ENCODE measurements around the gene MAP3K5. TPM values are rescaled to one million over a fixed set of nuclear protein-coding genes. Genes with fewer than 3 reads are reported as not detected.

Gene MAP3K5
- total and polyA plus RNA-seq, 2 of the 8 experiments (the other 6 are each of a cell fraction or from before 2014, with no cell fraction given) = 0.63 to 2.6 TPM

DNA sequence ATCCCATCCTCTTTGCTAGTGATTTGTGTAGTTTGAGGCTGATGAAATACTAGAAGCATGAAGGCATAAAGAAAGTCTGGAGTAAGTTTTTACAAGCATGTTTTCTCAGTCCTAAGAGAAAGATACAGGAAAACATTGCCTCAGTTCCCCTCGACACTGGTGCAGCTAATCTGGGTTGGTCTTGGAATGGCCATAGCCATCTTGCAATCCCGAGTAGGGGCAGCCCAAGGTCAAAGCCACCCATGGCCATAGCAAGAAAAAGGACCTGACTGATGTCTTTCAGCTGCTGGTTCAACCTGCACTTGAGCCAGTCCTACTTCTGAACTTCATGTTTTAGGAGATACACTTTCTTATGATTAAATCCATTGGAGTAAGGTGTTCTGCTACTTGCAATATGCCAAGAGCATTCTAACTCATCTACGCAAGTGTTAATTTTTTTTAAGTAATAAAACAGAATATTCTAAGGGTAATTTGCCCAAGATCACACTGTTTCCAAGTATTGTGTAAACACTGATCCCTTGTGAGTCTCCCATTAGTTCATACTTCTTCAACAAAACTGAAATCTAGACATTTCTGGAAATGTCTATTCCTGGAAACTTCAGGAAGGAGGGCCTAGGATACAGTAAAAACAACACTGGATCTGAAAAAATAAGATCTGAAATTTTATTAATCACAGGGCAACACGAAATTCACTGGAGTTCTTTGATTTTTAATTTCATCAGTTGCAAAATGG, 108.9 kb downstream of the MAP3K5 start (continued):
- TF ChIP-seq, protein P1, sequence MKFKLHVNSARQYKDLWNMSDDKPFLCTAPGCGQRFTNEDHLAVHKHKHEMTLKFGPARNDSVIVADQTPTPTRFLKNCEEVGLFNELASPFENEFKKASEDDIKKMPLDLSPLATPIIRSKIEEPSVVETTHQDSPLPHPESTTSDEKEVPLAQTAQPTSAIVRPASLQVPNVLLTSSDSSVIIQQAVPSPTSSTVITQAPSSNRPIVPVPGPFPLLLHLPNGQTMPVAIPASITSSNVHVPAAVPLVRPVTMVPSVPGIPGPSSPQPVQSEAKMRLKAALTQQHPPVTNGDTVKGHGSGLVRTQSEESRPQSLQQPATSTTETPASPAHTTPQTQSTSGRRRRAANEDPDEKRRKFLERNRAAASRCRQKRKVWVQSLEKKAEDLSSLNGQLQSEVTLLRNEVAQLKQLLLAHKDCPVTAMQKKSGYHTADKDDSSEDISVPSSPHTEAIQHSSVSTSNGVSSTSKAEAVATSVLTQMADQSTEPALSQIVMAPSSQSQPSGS (IDR thresholded peaks at IDR 0.05; ENCODE audit: low read length) = no peak
- TF ChIP-seq MAFK (IDR thresholded peaks at IDR 0.05; ENCODE audit: low read depth, low read length) (no peak), TEAD4 (IDR thresholded peaks at IDR 0.05; ENCODE audit: low read depth, low read length) (no peak), TCF12 (IDR thresholded peaks at IDR 0.05; ENCODE audit: low read depth, low read length) (no peak), HDAC2 (IDR thresholded peaks at IDR 0.05; ENCODE audit: borderline replicate concordance in 1 of 2, low read depth in 2 of 2, low read length in 2 of 2) (no peak)
- TF ChIP-seq, protein P2, sequence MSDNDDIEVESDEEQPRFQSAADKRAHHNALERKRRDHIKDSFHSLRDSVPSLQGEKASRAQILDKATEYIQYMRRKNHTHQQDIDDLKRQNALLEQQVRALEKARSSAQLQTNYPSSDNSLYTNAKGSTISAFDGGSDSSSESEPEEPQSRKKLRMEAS (IDR thresholded peaks at IDR 0.05) = no peak

Data from H1 (cell line).